SH-SY5Y (cell line): ENCODE data around the gene LACC1.

Experiments
- GATA2 ChIP-seq: IDR thresholded peaks from 2 replicates; pipeline ENCODE4 v1.6.1; 2011; ENCODE audit warnings: mild to moderate bottlenecking, low read depth, low read length
- GATA3 ChIP-seq: IDR thresholded peaks from 2 replicates; pipeline ENCODE4 v1.6.1; 2011; ENCODE audit warnings: low read depth, mild to moderate bottlenecking, low read length, moderate library complexity

LACC1 gene

DNA sequence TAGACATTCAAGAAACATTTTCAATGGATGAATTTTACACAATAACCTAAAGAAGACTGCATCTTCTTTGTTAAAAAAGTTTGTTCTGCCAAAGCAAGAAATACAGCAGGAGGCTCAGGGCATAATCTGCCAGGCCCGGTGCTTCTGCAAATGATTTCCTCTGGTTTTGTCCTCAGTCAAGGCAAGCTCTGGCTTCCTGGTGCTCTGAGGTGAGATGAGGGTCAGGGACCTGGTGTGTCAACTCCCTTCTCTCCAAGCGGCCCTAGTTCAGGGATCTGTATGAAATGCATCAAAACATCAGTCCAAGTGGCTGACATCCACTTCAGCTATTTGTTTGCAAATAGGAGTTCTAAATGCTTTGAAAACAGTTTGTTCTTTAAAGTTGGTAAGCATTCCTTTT, 31.6 kb downstream of the LACC1 start:
- no peak for TF ChIP-seq GATA2
- no peak for TF ChIP-seq GATA3

GRCh38 chr13:43911871-43912270, 32.2 kb downstream of the LACC1 start:
- TF ChIP-seq GATA2 (no peak), GATA3 (no peak)

GRCh38 chr13:43915451-43915850, 35.7 kb downstream of the LACC1 start:
- TF ChIP-seq GATA2 (no peak), GATA3 (no peak)

DNA sequence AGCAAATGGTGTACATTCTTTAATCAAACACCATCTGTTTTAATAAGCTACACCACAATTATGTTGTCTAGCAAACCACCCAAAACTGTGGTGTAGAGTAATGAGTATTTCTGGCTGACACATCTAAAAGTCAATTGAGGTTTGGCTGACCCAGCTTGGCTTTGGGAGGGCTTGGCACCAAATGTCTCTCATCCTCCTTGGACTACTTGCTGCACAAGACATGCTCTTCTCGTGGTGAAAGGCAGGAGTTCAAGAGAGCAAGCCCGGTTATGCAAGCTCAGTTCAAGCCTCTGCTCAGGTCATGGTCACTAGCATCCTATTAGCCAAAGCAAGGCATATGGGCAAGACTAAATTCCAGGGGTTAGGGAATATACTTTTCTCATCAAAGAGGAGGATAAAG, 37.1 kb downstream of the LACC1 start:
- no peak for TF ChIP-seq GATA2
- TF ChIP-seq GATA3, result no peak

DNA sequence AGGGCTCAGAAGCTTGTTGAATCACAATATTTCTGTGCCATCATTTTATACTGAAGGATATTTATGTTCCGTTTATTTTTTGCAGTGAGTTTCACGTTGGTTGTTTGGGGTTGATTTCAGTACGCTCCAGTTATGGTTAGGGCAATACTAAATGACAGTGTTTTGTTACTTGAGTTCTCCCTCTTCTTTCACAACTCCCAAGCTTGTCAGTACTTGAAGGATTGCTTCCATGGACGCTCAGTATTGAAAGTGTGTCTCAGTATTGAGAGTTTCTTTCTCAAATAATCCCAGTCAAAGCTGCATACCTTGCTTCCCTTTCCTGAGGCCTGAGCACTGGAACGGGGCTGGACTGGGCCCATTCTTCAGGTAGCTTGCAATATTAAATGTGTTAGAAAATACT, 38.9 kb downstream of the LACC1 start:
- TF ChIP-seq GATA3, result no peak
- no peak for TF ChIP-seq GATA2

- TF ChIP-seq GATA3, result no peak
- no peak for TF ChIP-seq GATA2
Measured at GRCh38 chr13:43920965-43921674, 41.4 kb downstream of the LACC1 start.

- TF ChIP-seq GATA3, result no peak
- TF ChIP-seq GATA2, result no peak
Measured at GRCh38 chr13:43924549-43925245, 45.0 kb downstream of the LACC1 start.

DNA sequence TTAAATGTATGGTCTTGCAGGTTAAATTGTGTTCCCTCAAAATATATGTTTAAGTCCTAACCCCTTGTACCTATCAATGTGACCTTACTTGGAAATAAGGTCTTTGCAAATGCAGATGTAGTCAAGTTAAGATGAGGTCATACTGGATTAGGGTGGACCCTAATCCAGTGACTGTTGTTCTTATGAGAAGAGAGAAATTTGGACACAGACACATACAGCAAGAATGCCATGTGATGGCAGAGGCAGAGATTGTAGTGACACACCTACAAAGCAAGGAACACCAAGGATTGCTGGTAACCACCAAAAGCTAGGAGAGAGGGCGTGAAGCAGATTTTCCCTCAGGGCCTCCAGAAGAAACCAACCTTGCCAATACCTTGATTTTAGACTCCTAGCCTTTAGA, 50.2 kb downstream of the LACC1 start:
- TF ChIP-seq GATA3 (no peak), GATA2 (no peak)

- TF ChIP-seq GATA3 (no peak), GATA2 (no peak)
Measured at GRCh38 chr13:43933378-43933777, 53.7 kb downstream of the LACC1 start.

- TF ChIP-seq GATA3 (no peak), GATA2 (no peak)
Measured at GRCh38 chr13:43934273-43934672, 54.6 kb downstream of the LACC1 start.

GRCh38 chr13:43935878-43936277, 56.2 kb downstream of the LACC1 start:
- TF ChIP-seq GATA3 (no peak), GATA2 (no peak)

DNA sequence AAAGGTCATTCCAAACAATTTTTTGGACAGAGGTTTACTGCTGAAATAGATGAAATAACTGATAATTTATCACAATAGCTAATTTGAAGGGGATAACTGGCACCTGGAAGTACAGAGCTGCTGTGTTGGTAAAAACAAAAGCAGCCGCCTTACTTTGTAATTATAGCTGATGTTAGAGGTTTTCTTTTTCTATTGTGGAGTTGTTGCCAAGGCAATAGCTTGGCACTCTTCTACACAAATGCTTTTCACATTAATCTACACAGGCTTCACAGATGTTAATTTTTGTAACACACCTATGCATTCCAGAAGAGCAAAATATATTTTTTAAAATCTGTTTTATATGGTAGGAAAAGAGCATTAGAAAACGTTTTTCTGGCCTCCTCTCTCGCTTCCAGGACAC, 56.9 kb downstream of the LACC1 start:
- TF ChIP-seq GATA3, result no peak
- TF ChIP-seq GATA2, result no peak

- TF ChIP-seq GATA2, result no peak
- TF ChIP-seq GATA3, result no peak
Measured at GRCh38 chr13:43937839-43938238, 58.1 kb downstream of the LACC1 start.

- TF ChIP-seq GATA2 (no peak), GATA3 (no peak)
Measured at GRCh38 chr13:43938449-43938848, 58.7 kb downstream of the LACC1 start.

DNA sequence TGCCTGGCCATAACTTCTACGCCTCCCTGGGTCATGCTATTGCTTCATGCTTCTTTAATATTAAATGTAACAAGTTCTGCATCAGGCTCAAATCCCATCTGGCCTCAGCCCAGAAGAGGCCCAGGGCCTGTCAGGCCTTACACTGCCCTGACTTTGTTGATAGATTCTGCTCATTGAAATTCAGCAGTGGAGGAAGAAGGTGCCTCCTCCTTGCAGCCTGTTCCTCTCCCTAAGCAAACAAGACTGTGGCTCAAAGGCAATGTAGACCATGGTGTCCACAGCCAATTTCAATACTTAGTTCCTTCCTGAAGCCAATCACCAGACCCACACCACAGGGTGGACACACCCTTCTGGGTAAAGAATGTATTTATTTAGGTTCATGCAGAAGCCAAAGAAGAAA, 59.4 kb downstream of the LACC1 start:
- TF ChIP-seq GATA3, result no peak
- no peak for TF ChIP-seq GATA2

DNA sequence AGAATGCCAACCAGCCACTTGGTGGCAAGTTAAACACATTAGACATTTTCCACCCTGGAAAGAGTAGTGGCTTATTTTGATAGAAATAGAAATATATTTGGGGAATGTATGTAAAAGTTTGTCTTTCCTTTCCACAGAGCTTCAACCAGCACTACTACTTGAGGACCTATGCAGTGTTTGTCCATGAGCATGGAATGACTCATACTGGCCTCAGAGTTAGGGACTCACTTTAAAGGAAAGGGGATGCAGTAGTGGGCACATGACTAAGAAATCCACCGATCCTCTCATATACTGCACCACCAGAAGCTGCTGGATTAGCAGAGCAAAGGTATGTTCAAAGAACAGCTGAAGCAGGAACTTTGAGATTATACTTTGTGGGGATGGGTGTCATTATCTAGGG, 62.6 kb downstream of the LACC1 start:
- TF ChIP-seq GATA2, result no peak
- no peak for TF ChIP-seq GATA3
